Cardiac muscle cell (in vitro differentiated cells and primary cell): ENCODE results near the gene ARFGAP1. TPM values are rescaled to one million over a fixed set of nuclear protein-coding genes. Genes with fewer than 3 reads are reported as not detected.

Source experiments
- DNase-seq, 2 donors: peaks; one replicate each; pipeline versions ENCODE4 v3.0.0 to v3.0.0-alpha.2; 2010 to 2017; ENCODE audit warnings: low read depth in 1 of 2, low spot score in 1 of 2
- H3K27ac ChIP-seq: fragments of 200-600 bp; sonication (generic); 2 replicates; pipeline ENCODE4 v1.5.1; 2016
- H3K27me3 ChIP-seq: fragments of 200-600 bp; sonication (generic); 2 replicates; pipeline ENCODE4 v1.6.0; 2016; ENCODE audit warnings: control low read depth
- H3K36me3 ChIP-seq: fragments of 200-600 bp; sonication (generic); 2 replicates; pipeline ENCODE4 v1.5.1; 2016; ENCODE audit warnings: control low read depth
- H3K4me1 ChIP-seq: fragments of 200-600 bp; sonication (generic); 2 replicates; pipeline ENCODE4 v1.8.1; 2017; ENCODE audit warnings: low read depth, mild to moderate bottlenecking, mixed run types
- H3K4me3 ChIP-seq: fragments of 200-600 bp; sonication (generic); 2 replicates; pipeline ENCODE4 v1.5.1; 2016; ENCODE audit warnings: mild to moderate bottlenecking
- H3K9me3 ChIP-seq: fragments of 200-600 bp; sonication (generic); 2 replicates; pipeline ENCODE4 v1.5.1; 2017; ENCODE audit warnings: low read depth, mild to moderate bottlenecking, control low read depth
- polyA plus RNA-seq: library from polyadenylated mRNA; unstranded; fragments of >200 nt; fragmentation: Nextera tagmentation; extraction: Ambion mirVana; gene quantifications from 2 replicates; pipeline ENCODE4 v1.2.1, GENCODE V29; 2016
- total RNA-seq: library from RNA; depleted of rRNA; stranded (reverse); fragments of >200 nt; gene quantifications from 2 replicates; pipeline ENCODE4 v1.2.3, GENCODE V29; 2016
- TF ChIP-seq, protein P1 (sequence below): IDR thresholded peaks from 2 replicates; pipeline ENCODE4 v1.5.1; 2012; ENCODE audit warnings: low read depth, mild to moderate bottlenecking, low read length

ARFGAP1 gene
- total and polyA plus RNA-seq, 2 experiments from 2014 or later, result 85.3 to 96.5 TPM

GRCh38 chr20:63336232-63336752, 63.7 kb downstream of the ARFGAP1 start:
- H3K27ac ChIP-seq, result no peak overlapping the region
- no peaks in the 10 kb centered on the region for H3K27me3 ChIP-seq
- TF ChIP-seq, protein P1, sequence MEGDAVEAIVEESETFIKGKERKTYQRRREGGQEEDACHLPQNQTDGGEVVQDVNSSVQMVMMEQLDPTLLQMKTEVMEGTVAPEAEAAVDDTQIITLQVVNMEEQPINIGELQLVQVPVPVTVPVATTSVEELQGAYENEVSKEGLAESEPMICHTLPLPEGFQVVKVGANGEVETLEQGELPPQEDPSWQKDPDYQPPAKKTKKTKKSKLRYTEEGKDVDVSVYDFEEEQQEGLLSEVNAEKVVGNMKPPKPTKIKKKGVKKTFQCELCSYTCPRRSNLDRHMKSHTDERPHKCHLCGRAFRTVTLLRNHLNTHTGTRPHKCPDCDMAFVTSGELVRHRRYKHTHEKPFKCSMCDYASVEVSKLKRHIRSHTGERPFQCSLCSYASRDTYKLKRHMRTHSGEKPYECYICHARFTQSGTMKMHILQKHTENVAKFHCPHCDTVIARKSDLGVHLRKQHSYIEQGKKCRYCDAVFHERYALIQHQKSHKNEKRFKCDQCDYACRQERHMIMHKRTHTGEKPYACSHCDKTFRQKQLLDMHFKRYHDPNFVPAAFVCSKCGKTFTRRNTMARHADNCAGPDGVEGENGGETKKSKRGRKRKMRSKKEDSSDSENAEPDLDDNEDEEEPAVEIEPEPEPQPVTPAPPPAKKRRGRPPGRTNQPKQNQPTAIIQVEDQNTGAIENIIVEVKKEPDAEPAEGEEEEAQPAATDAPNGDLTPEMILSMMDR, result no peak
- DNase-seq, result no peak
- no peak overlapping the region for H3K4me3 ChIP-seq
- H3K9me3 ChIP-seq, result no peaks in the 10 kb centered on the region
- no peaks in the 10 kb centered on the region for H3K4me1 ChIP-seq
- H3K36me3 ChIP-seq, result no peaks in the 10 kb centered on the region

- Histone ChIP-seq H3K4me3 (no peak overlapping the region), H3K27me3 (no peaks in the 10 kb centered on the region), H3K27ac (no peak overlapping the region), H3K36me3 (no peaks in the 10 kb centered on the region), H3K9me3 (no peaks in the 10 kb centered on the region), H3K4me1 (no peaks in the 10 kb centered on the region)
- TF ChIP-seq, protein P1, result no peak
- DNase-seq, result peak in 1 of 2 donors; percentile 17
Observed at GRCh38 chr20:63337786-63338420, 65.3 kb downstream of the ARFGAP1 start.

Other genes with a start within 250 kb of the ARFGAP1 start
- gene YTHDF1, start 56.7 kb upstream of the ARFGAP1 start, total RNA-seq, result 24.2 and 29.5 TPM in 2 replicates
- gene YTHDF1, start 56.7 kb upstream of the ARFGAP1 start, polyA plus RNA-seq, result 40.0 and 54.2 TPM in 2 replicates
- 0.21 and 0.54 TPM in 2 replicates for gene BIRC7, start 36.9 kb upstream of the ARFGAP1 start, total RNA-seq
- not detected in 2 replicates for gene BIRC7, start 36.9 kb upstream of the ARFGAP1 start, polyA plus RNA-seq
- 1.1 TPM in 1 of 2 replicates, not detected in the other for gene NKAIN4, start 18.4 kb upstream of the ARFGAP1 start, total RNA-seq
- 0.44 TPM in 1 of 2 replicates, not detected in the other for gene NKAIN4, start 18.4 kb upstream of the ARFGAP1 start, polyA plus RNA-seq
- 0.85 TPM in 1 of 2 replicates, not detected in the other for gene COL20A1, start 20.4 kb downstream of the ARFGAP1 start, total RNA-seq
- gene COL20A1, start 20.4 kb downstream of the ARFGAP1 start, polyA plus RNA-seq, result 1.4 TPM in 1 of 2 replicates, not detected in the other
- gene CHRNA4, start 88.5 kb downstream of the ARFGAP1 start, total RNA-seq, result 0.11 and 0.15 TPM in 2 replicates
- not detected in 2 replicates for gene CHRNA4, start 88.5 kb downstream of the ARFGAP1 start, polyA plus RNA-seq
- 13.7 and 18.0 TPM in 2 replicates for gene KCNQ2, start 199.8 kb downstream of the ARFGAP1 start, total RNA-seq
- 17.3 and 18.6 TPM in 2 replicates for gene KCNQ2, start 199.8 kb downstream of the ARFGAP1 start, polyA plus RNA-seq
- 1,016 and 1,067 TPM in 2 replicates for gene EEF1A2, start 226.3 kb downstream of the ARFGAP1 start, total RNA-seq
- 309 and 337 TPM in 2 replicates for gene EEF1A2, start 226.3 kb downstream of the ARFGAP1 start, polyA plus RNA-seq
- 248 and 265 TPM in 2 replicates for gene PPDPF, start 248.0 kb downstream of the ARFGAP1 start, total RNA-seq
- gene PPDPF, start 248.0 kb downstream of the ARFGAP1 start, polyA plus RNA-seq, result 368 and 463 TPM in 2 replicates